Subcutaneous adipose tissue (tissue), 4 donors: ENCODE measurements around the gene CDR2. TPM values are rescaled to one million over a fixed set of nuclear protein-coding genes. Genes with fewer than 3 reads are reported as not detected.

Experiments used
- CTCF ChIP-seq: fragments of 450-650 bp; IDR thresholded peaks from one replicate; pipeline ENCODE4 v1.5.1; 2016; ENCODE audit warnings: low read depth, mild to moderate bottlenecking, control low read depth, antibody characterized with exemption, moderate library complexity
- total RNA-seq, 4 donors: library from RNA; depleted of rRNA; stranded (reverse); fragments of >200 nt; gene quantifications; one replicate each; pipeline ENCODE4 v1.1.0, GENCODE V29; 2016

The CDR2 gene
- total RNA-seq, 4 donors from 2014 or later = 15.0 to 28.2 (median 16.0) TPM

DNA sequence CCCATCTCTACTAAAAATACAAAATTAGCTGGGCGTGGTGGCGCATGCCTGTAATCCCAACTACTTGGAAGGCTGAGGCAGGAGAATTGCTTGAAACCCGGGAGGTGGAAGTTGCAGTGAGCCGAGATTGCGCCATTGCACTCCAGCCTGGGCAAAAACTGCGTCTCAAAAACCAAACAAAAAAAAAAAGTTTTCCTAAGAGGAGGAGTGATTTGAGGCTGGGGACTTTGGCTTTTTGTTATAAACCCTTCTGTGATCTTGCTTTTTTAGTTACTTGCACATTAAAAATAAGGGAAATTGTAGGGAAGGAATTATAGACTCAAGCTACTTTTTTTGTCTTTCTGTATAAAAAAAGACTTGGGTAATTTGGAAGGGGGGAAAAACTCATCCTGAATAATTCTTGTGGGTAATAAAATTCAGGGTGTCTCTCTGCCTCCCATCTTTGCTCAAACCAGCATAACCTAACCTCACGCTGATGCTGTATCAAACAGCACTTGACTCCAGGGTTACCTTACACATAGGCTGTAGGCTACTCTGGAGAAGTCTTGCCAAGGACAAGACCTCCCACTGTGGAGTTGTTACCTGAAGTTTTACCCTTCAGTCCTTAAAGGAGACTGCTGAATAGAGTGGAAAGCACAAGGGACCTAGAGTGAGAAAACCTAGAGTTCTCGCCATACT lies 1.7 kb upstream of the CDR2 start:
- TF ChIP-seq CTCF = no peak

DNA sequence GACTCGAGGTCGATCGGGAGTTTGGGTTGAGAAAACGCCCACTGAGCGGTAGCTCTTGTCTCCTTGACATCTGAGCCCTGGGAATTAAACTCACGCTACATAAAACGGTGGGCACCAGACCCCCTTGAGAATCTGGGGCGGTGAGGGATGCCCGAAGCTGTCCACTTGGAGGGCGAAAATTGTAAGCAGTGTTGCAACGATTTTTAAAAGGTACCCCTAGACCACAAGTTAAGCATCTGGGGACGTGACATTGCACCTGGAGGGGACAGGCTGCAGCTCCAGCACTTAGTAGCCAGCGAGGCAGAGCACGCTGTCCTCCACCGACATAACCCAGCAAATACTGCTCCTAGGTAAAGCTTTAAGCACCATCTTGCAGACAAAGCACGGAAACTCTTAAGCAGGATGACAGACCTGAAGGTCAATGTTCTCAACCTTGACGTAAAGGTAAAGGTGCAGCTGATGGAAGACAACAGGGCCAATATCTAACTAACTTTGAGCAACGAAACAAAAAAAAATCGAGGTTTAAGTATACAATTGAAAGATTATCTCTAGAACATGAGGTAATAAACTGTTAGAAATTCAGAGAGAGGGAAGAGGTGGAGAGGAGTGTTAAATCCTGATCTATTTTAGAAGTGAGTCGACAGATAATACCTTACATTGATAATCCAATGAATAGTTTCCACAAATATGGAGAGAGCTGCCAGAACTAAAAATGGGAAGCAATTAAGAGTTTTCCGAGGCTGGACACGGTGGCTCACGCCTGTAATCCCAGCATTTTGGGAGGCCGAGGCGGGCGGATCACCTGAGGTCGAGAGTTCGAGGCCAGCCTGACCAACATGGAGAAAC lies 921 bp upstream of the CDR2 start:
- no peak for TF ChIP-seq CTCF

GRCh38 chr16:22373662-22374310 lies 633 bp downstream of the CDR2 start:
- no peak for TF ChIP-seq CTCF

DNA sequence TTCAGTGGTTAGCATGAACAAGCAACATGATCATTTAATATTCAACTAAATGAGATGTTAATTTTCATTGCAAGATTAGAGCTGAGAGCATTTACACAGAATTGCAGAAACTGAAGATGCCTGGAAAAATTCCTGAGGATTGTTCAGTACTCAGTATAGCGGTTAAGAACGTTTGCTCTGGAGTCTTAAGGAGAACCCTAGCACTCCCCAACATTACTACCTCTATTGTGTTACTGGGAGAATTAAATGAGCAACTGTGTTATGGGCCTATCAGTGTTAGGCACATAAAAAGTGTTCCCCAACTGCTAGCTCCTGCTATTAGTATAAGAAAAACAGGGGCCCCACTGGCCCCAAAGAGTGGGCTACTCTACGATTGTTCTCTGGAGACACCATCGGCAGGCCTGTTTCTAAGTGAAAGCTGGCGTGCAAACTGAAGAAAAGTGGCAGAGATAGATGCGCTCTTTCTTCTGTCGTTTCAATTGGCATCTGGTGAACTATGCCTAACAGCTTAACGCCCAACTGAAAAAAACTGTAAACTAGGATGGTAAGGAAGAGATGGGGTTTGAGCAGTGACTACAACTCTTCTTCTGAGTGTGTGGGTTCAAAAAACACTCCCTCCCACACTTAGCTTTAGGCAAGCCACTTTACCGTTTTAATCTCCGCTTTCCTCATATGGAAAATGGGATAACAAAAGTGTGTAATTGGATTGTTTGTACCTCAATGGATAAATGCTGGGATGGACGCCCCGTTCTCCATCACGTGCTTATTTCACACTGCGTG lies 1.3 kb downstream of the CDR2 start:
- no peak for TF ChIP-seq CTCF

DNA sequence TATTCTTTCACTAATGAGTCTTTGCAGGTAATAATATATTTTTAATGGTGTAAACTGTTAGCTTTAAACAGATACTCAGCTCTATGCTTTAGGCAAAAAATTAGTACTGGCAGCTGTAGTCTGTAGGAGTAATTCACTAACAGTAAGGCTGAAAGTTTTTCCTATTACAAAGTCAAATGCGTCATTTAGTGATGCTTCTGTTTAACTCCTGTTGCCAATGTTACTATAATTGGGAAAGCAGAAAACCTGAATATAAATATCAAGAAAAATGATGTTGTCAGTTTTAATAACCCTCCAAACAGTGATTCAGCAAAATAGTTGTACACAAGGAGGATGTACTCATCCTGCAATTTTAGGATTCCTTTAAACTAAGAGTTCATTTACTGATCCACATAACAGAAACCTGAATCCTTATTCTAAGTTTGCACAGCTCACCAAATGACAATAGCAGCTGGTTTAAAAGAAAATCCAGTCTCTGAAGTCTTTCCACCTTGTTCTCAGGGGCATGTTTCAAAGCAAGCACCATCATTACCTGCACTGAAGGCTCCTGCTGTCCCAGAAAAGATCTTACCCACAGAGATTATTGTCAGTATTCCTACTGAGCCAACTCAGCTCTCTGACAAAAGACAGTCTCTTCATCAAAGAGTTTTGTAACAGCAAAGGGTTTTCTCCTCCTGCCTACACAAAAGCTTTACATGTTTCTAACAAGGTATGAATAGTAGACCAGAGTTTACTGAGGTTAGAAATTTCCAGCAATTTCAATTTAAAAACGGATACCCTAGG lies 4.2 kb downstream of the CDR2 start:
- TF ChIP-seq CTCF = no peak

GRCh38 chr16:22369221-22369811 lies 5.1 kb downstream of the CDR2 start:
- TF ChIP-seq CTCF = no peak
